HepG2 (cell line): ENCODE data around the gene GPATCH3. TPM values are rescaled to one million over a fixed set of nuclear protein-coding genes. Genes with fewer than 3 reads are reported as not detected.

Source experiments
- AHDC1 ChIP-seq: sonication (generic); formaldehyde crosslinking; IDR thresholded peaks from 2 replicates; pipeline ENCODE4 v1.5.1; 2020; ENCODE audit warnings: mild to moderate bottlenecking, missing genetic modification reagents, borderline replicate concordance
- ATAD3A ChIP-seq: sonication (generic); formaldehyde crosslinking; IDR thresholded peaks from 2 replicates; pipeline ENCODE4 v1.4.0; 2020; ENCODE audit warnings: missing genetic modification reagents
- BCL6 ChIP-seq: IDR thresholded peaks from 2 replicates; pipeline ENCODE4 v1.6.1; 2016; ENCODE audit warnings: missing genetic modification reagents, missing compliant biosample characterization
- HOXA5 ChIP-seq: sonication (generic); formaldehyde crosslinking; IDR thresholded peaks from 2 replicates; pipeline ENCODE4 v1.4.0; 2020; ENCODE audit warnings: missing genetic modification reagents
- JARID2 ChIP-seq: sonication (generic); formaldehyde crosslinking; IDR thresholded peaks from 2 replicates; pipeline ENCODE4 v1.8.1; 2023; ENCODE audit warnings: missing genetic modification reagents, inconsistent platforms; ENCODE audit not compliant: insufficient replicate concordance
- KMT2A ChIP-seq: sonication (generic); formaldehyde crosslinking; IDR thresholded peaks from 2 replicates; pipeline ENCODE4 v1.4.0; 2020; ENCODE audit warnings: missing genetic modification reagents
- LRRFIP1 ChIP-seq: sonication (generic); formaldehyde crosslinking; conservative IDR thresholded peaks from 2 replicates; pipeline ENCODE4 v1.4.0; 2020; ENCODE audit warnings: missing genetic modification reagents
- MIER2 ChIP-seq: IDR thresholded peaks from 2 replicates; pipeline ENCODE4 v1.6.1; 2016; ENCODE audit warnings: missing biosample characterization, missing genetic modification reagents
- NFE2 ChIP-seq: sonication (generic); formaldehyde crosslinking; IDR thresholded peaks from 2 replicates; pipeline ENCODE4 v1.4.0; 2020; ENCODE audit warnings: missing genetic modification reagents
- SYNCRIP ChIP-seq: fragments of 200-400 bp; formaldehyde crosslinking; IDR thresholded peaks from 2 replicates; pipeline ENCODE4 v1.6.1; 2018; ENCODE audit warnings: mild to moderate bottlenecking, low read depth, low read length; ENCODE audit not compliant: insufficient read depth
- XBP1 ChIP-seq: sonication (generic); formaldehyde crosslinking; IDR thresholded peaks from 2 replicates; pipeline ENCODE4 v1.5.0; 2020; ENCODE audit warnings: missing genetic modification reagents
- ZBTB26 ChIP-seq: IDR thresholded peaks from 2 replicates; pipeline ENCODE4 v1.6.1; 2016; ENCODE audit warnings: missing compliant biosample characterization, missing genetic modification reagents, borderline replicate concordance
- ZFP62 ChIP-seq: sonication (generic); formaldehyde crosslinking; IDR thresholded peaks from 2 replicates; pipeline ENCODE4 v1.4.0; 2020; ENCODE audit warnings: missing genetic modification reagents
- ZFYVE20 ChIP-seq: sonication (generic); formaldehyde crosslinking; IDR thresholded peaks from 2 replicates; pipeline ENCODE4 v1.8.0; 2023; ENCODE audit warnings: low read depth, mild to moderate bottlenecking, moderate library complexity, missing genetic modification reagents, borderline replicate concordance
- ZMAT3 ChIP-seq: sonication (generic); formaldehyde crosslinking; conservative IDR thresholded peaks from 2 replicates; pipeline ENCODE4 v1.7.0; 2021; ENCODE audit warnings: missing genetic modification reagents
- ZNF20 ChIP-seq: sonication (generic); formaldehyde crosslinking; IDR thresholded peaks from 2 replicates; pipeline ENCODE4 v1.4.0; 2020; ENCODE audit warnings: mild to moderate bottlenecking, moderate library complexity, missing genetic modification reagents
- ZNF747 ChIP-seq: sonication (generic); formaldehyde crosslinking; IDR thresholded peaks from 2 replicates; pipeline ENCODE4 v1.8.1; 2023; ENCODE audit warnings: missing genetic modification reagents, mild to moderate bottlenecking, borderline replicate concordance
- ZNF749 ChIP-seq: sonication (generic); formaldehyde crosslinking; IDR thresholded peaks from 2 replicates; pipeline ENCODE4 v1.8.0; 2022; ENCODE audit warnings: mild to moderate bottlenecking, missing genetic modification reagents, moderate library complexity, borderline replicate concordance
- ZNF788 ChIP-seq: sonication (generic); formaldehyde crosslinking; IDR thresholded peaks from 2 replicates; pipeline ENCODE4 v1.5.0; 2020; ENCODE audit warnings: mild to moderate bottlenecking, missing genetic modification reagents, borderline replicate concordance
- ZNF792 ChIP-seq: IDR thresholded peaks from 2 replicates; pipeline ENCODE4 v1.6.1; 2016
- ZNF839 ChIP-seq: sonication (generic); formaldehyde crosslinking; IDR thresholded peaks from 2 replicates; pipeline ENCODE4 v1.4.0; 2020; ENCODE audit warnings: missing genetic modification reagents, mild to moderate bottlenecking, borderline replicate concordance
- polyA plus RNA-seq, 8 experiments: library from polyadenylated mRNA; depleted of rRNA in 3 of 8; stranded (reverse) in 7 of 8; unstranded in 1 of 8; fragments of >200 nt; fragmentation: Illumina TruSeq in 4 of 8; extraction: Trizol in 4 of 8; gene quantifications; 2 replicates each; pipeline versions ENCODE4 v1.2.1 to v1.2.3, GENCODE V29; 2011 to 2016; ENCODE audit warnings: low read depth in 4 of 8, missing spikeins in 1 of 8, mixed read lengths in 1 of 8; ENCODE audit not compliant: insufficient read depth in 1 of 8
- total RNA-seq, 5 experiments: library from RNA; depleted of rRNA; stranded (reverse); fragments of >200 nt; fragmentation: Illumina TruSeq; extraction: Trizol; gene quantifications; 2 replicates each; pipeline ENCODE4 v1.2.3, GENCODE V29; 2016; ENCODE audit warnings: low read depth in 1 of 5

Gene GPATCH3
- total and polyA plus RNA-seq, 2 of the 13 experiments (the other 11 are each of a cell fraction or from before 2014, with no cell fraction given) = 8.3 to 11.0 TPM

GRCh38 chr1:26913754-26914619 lies 13.7 kb upstream of the GPATCH3 start, which contains the start of gene NR0B2 (continued):
- TF ChIP-seq BCL6 (CRISPR knock-in tag) (peak; percentile 94), ZNF788 (CRISPR knock-in tag) (peak; percentile 80; the same call in 1 of the 2 replicates), ZBTB26 (CRISPR knock-in tag) (no peak), SYNCRIP (no peak), ZFYVE20 (CRISPR knock-in tag) (no peak), ZFP62 (CRISPR knock-in tag) (0 out of 2 replicates have a peak, but pooled peaks have one; percentile 54), XBP1 (CRISPR knock-in tag) (peak; percentile 91), JARID2 (CRISPR knock-in tag) (no peak), MIER2 (CRISPR knock-in tag) (peak; percentile 49), ZNF747 (CRISPR knock-in tag) (peak; percentile 26), ZNF839 (CRISPR knock-in tag) (no peak), ZNF20 (CRISPR knock-in tag) (peak; percentile 86; the same call in 1 of the 2 replicates), ZNF749 (CRISPR knock-in tag) (peak; percentile 77; the same call in 1 of the 2 replicates), LRRFIP1 (CRISPR knock-in tag) (no peak), HOXA5 (CRISPR knock-in tag) (peak; percentile 54; the same call in 1 of the 2 replicates), ZNF792 (CRISPR knock-in tag) (peak; percentile 88), KMT2A (no peak; the same call in 1 of the 2 replicates), AHDC1 (CRISPR knock-in tag) (peak; percentile 81), ZMAT3 (CRISPR knock-in tag) (peak; percentile 68; the same call in 1 of the 2 replicates), ATAD3A (CRISPR knock-in tag) (no peak), NFE2 (CRISPR knock-in tag) (no peak)
